Mucosa of rectum (tissue), 2 donors: ENCODE data around the gene NISCH.
A peak's percentile ranks its signal among the peaks of the same experiment; 100 is the strongest.

Experiments used
- H3K27ac ChIP-seq, 2 donors: one replicate each; pipeline ENCODE4 v1.7.0; 2013; ENCODE audit warnings: inconsistent platforms in 2 of 2, low read depth in 2 of 2, low read length in 2 of 2
- H3K27me3 ChIP-seq, 2 donors: one replicate each; pipeline ENCODE4 v1.7.0; 2013; ENCODE audit warnings: low read length in 2 of 2; ENCODE audit not compliant: control insufficient read depth in 2 of 2, insufficient read depth in 2 of 2
- H3K36me3 ChIP-seq, 2 donors: one replicate each; pipeline ENCODE4 v1.7.0; 2013; ENCODE audit warnings: low read length in 2 of 2; ENCODE audit not compliant: control insufficient read depth in 2 of 2, insufficient read depth in 2 of 2
- H3K4me1 ChIP-seq, 2 donors: one replicate each; pipeline ENCODE4 v1.7.0; 2013; ENCODE audit warnings: low read length in 2 of 2, mild to moderate bottlenecking in 1 of 2; ENCODE audit not compliant: control insufficient read depth in 2 of 2, insufficient read depth in 2 of 2
- H3K4me3 ChIP-seq, 2 donors: one replicate each; pipeline ENCODE4 v1.7.0; 2013; ENCODE audit warnings: low read length in 2 of 2
- H3K9ac ChIP-seq, 2 donors: one replicate each; pipeline ENCODE4 v1.7.0; 2013; ENCODE audit warnings: low read length in 2 of 2, low read depth in 1 of 2, mild to moderate bottlenecking in 1 of 2
- H3K9me3 ChIP-seq, 2 donors: one replicate each; pipeline ENCODE4 v1.7.0; 2013; ENCODE audit warnings: low read length in 2 of 2; ENCODE audit not compliant: control insufficient read depth in 2 of 2
- donor health status: healthy.
- donor health status: Normal muscosa, but diverticular disease.

Gene NISCH

GRCh38 chr3:52539010-52539653, 83.7 kb downstream of the NISCH start:
- H3K9me3 ChIP-seq: no peaks in the 10 kb centered on the region
- no peak overlapping the region for H3K27ac ChIP-seq
- peaks cover 13 to 32% of the 10 kb centered on the region in 2 donors for H3K4me1 ChIP-seq
- no peaks in the 10 kb centered on the region for H3K27me3 ChIP-seq
- H3K36me3 ChIP-seq: peaks cover 3 to 12% of the 10 kb centered on the region in 2 donors
- no peak overlapping the region for H3K9ac ChIP-seq
- peak overlapping the region in 1 of 2 donors; percentile 28 for H3K4me3 ChIP-seq

GRCh38 chr3:52541050-52541449, 85.6 kb downstream of the NISCH start:
- Histone ChIP-seq H3K27ac (no peak overlapping the region), H3K4me1 (peaks cover 10 to 22% of the 10 kb centered on the region in 2 donors)

More at GRCh38 chr3:52541050-52541449, 85.6 kb downstream of the NISCH start:
- H3K27me3 ChIP-seq: no peaks in the 10 kb centered on the region
- no peaks in the 10 kb centered on the region for H3K9me3 ChIP-seq
- peaks cover 6 to 12% of the 10 kb centered on the region in 2 donors for H3K36me3 ChIP-seq
- no peak overlapping the region for H3K9ac ChIP-seq
- no peak overlapping the region for H3K4me3 ChIP-seq
